HG02885 (cell line): Measurements from ENCODE around the gene HEXA.

Experiments used
- ATAC-seq: cut with Tn5 transposase; IDR thresholded peaks from one replicate; pipeline ENCODE4 v1.9.1; 2021; ENCODE audit warnings: mild to moderate bottlenecking; ENCODE audit not compliant: unreplicated experiment, poor library complexity

HEXA gene

GRCh38 chr15:72334842-72335241 is 41.0 kb downstream of the HEXA start:
- ATAC-seq: no peak

GRCh38 chr15:72331021-72331420 is 44.8 kb downstream of the HEXA start:
- ATAC-seq: no peak

DNA sequence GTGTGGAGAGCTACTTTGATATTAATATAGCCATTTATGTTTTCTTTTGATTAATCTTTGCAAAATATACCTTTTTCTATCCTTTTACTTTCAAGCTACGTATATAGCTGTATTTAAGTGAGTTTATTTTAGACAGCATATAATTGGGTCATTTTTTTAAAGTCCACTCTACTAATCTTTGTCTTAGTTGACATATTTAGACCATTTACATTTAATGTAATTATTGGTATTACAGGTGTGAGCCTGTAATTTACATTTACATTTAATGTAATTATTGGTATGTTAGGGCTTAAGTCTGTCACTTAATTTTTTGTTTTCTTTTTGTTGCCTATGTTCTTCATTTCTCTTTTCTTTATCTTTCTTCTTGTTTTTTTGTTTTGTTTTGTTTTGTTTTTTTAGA is 52.1 kb downstream of the HEXA start:
- no peak for ATAC-seq

DNA sequence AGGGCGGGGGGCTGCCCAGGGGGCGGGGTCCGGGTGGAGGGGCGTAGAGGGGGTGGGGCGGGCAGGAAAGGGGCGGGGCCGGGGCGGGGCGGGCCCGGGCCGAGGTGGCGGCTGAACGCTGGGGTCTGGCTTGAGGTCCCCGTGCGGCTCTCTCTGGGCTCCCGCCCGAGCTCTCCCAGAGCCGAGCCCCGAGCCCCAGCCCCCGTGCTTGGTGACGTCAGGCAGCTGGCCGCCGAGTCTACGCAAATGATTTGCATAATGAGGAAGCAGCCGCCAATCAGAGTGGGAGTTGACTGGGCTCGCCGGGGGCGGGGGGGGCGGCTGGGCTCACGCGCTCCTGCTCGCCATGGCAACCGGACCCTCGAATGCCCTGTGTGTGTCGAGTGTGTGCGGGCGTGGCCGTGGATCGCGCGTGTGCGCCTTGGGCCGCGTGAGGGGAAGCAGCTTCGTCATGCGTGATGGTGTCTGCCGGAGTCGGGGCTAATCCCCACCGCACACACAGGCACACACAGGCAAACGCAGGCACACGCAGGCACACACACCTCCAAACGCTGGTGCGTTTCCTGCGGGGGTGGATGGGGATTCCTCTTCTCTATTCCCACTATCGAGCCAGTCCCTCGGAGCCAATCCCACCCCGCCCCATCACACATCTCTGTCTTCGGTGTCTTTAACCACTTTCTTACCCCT is 55.7 kb downstream of the HEXA start, which contains the start of gene CELF6:
CELF6 (minus strand) TSS at position 173 of the 687 bp plus-strand sequence. CDS start 283 bp downstream, outside the sequence.
- peak; percentile 74 for ATAC-seq

DNA sequence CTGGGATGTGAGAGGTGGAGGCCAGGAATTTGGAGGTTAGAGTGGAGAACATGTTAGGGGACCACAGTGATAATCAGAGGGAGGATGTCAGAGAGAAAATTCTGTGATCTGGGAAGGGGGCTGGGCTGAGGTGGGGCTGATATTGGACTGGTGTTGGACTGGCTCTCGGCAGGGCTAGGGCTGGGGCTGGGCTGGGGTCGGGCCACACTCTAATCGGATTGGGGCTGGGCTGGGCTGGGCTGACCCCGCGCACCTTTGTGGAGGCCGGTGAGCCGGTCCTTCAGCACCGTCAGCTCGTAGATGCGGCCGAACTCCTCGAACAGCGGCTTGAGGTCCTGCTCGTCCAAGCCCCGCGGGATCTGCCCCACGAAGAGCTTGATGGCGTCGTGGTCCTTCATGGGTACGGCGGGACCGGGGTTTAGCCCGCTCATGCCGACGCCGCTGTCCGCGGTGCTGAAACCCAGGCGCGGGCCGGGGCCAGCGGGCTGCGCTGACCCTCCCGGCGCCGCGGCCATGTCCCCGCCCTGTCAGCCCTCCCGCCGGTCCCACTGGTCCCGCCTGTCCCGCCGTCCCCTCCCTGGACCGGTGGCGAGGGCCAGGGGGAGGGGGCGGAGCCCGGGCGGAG is 56.3 kb downstream of the HEXA start:
- ATAC-seq: peak; percentile 26

- no peak for ATAC-seq
These were observed 57.3 kb downstream of the HEXA start for GRCh38 chr15:72318408-72318942.

GRCh38 chr15:72315706-72316370 is 60.0 kb downstream of the HEXA start:
- no peak for ATAC-seq

DNA sequence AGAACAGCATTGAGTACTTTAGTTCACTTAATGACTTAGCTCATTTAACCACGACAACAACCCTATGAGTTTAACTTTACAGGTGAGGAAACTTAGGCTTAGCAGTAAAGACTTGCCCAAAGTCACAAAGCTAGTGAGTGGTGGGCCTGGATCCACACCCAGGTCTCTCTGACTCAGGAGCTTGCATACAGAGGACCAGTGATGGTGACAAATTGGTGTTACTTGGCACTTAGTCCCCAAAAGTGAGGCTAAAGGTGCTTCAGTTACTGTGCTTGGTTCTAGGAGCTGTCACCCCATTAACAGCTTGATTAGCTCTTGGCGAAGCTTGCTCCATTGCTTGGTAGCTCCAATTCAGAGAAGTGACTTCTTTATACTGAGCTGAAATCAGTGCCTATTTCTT is 61.9 kb downstream of the HEXA start:
- no peak for ATAC-seq

- ATAC-seq: no peak
These were observed 62.4 kb downstream of the HEXA start for GRCh38 chr15:72313448-72313840.

DNA sequence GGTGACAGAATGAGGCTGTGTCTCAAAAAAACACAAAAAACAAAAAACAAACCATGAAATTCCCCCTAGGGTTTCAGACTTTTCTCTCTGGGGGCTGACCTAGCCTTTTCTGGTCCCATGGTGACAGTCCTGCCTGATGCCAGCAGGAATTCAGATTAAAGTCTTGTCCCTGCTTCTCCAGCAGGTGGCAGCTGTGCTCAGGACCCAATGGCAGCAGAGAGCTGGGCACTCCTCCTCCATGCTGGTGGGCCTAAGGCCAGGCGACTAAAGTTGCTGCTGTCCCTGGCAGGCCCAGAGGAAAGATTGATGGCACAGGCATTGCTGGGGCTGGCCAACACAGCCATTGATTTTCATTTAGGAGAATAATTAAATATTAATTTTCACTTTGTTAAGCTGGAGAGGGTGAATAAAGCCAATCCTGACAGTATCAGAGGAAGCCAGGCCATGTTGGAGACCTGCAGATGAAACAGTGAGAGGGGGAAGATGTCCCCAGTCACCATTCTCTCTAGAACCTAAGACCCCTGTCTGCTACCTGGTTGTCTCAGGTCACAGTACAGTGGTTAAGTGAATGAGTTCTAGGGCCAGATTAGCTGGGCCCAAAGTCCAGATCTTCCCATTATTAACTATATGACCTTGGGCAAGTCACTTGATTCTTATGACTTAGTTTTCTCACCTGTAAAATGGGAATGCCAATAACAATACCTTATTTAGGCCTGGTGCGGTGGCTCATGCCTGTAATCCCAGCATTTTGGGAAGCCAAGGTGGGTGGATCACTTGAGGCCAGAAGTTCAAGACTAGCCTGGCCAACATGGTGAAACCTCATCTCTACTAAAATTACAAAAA is 63.0 kb downstream of the HEXA start:
- peak; percentile 61 for ATAC-seq

DNA sequence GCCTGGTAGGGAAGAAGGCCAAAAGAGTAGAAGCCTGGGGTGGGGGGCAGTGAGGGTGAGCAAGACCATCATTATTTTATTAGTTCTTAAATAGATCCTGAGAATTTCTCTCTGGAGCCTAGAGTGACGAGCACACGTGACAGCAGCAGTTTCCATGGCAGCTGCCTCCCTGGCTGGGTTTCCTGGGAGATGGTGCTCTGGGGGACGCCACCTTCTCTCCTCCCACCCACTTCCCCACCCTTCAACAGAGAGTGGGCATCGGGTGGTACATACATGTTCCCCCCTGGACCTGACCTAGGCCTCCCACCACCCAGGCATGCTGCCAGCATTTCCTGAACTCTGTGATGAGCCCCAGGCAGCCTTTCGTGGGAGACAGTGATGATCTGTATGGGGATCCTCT is 68.8 kb downstream of the HEXA start:
- no peak for ATAC-seq

DNA sequence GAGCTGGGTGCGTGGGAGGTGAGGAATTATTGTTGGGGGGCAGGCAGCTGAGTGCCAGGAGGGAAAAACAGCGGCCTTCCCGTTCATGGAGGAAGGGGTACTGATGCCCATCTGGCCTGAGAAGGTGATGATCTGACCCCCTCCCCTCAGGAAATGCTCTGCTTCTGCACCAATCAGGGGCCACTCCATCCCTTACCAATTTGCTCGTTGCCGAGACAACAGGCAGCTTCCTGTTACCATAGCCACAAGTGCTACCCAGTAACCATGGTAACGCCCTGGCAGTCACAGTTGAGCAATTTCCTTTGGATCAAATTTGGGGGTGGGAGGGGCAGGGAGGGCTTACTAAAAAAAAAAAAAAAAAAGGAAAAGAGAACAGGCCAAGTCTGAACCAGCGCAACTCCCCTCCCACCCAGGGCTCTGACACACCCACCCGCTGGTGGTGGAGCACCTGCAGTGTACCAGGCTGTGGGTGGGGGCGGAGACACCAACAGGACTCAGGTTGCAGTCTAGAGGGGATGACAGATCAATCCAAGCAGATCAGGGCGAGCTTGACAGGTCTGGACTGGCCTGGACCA is 69.5 kb downstream of the HEXA start:
- no peak for ATAC-seq

DNA sequence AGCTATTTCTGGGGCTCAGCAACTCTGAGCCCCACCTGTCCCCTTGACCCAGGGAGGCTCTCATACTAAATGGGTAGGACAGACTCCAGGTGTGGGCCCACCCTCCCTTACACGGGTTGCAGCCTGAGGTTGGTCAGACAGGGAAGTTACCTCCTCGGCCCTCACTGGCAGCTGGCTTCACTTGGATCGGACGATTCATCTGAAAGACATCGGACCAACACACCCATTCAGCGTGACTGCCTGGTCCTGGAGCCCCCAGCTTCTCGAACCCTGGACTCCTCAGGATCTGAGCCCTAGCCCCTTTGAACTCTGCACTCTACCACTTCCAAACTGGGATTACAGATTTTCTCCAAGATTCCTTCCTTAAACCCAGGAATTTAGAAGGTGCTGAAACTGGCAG is 71.2 kb downstream of the HEXA start:
- no peak for ATAC-seq

- no peak for ATAC-seq
These were observed 72.9 kb downstream of the HEXA start for GRCh38 chr15:72302955-72303354.
